OCI-LY3 (cell line): ENCODE data around the gene FIBIN.

ENCODE experiments used
- CTCF ChIP-seq: fragments of 200-600, 300-600 bp; sonication (generic); IDR thresholded peaks from 2 replicates; pipeline ENCODE4 v1.5.1; 2014; ENCODE audit warnings: antibody characterized with exemption, low read length, low read depth
- EZH2phosphoT487 ChIP-seq: fragments of 200-600 bp; shearing (Covaris generic); IDR thresholded peaks from 2 replicates; pipeline ENCODE4 v1.6.1; 2018; ENCODE audit warnings: antibody characterized with exemption, mixed run types, low read depth

- no peak for TF ChIP-seq CTCF
- TF ChIP-seq EZH2phosphoT487, result no peak
These were observed 30.1 kb upstream of the FIBIN start for GRCh38 chr11:26963764-26964163.
